GM19238 (cell line): Measurements from ENCODE around the gene OCEL1.
"Not testable (repeated sequence)": the region's sequence is repeated elsewhere in the genome, so short reads cannot be mapped to it uniquely, and the experiment has no call there.

Source experiments
- DNase-seq: peaks from one replicate; pipeline ENCODE4 v3.0.0; 2011; ENCODE audit warnings: low spot score; ENCODE audit not compliant: insufficient read length

Gene OCEL1

GRCh38 chr19:17260842-17261325, 34.9 kb downstream of the OCEL1 start:
- DNase-seq, result peak; percentile 94

DNA sequence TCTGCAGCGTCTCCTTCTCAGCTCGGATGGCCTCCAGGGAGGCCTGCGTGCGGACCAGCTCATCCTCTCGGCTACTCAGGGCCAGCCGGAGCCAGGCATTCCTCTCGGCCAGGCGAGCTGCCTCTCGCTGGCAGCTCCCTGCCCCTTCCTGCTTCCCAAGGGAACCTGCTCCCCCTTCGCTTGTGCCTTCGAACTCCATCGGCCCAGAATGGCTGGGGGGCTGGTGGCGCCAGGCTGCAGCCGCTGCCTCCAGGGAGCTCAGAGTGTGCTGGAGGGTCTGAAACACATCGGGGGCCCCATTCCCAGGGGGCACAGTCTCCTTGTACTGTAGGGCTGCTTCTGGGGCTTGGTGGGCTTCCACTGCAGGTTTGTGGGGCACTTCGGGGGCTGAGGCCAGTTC, 36.5 kb downstream of the OCEL1 start:
- DNase-seq, result no peak

DNA sequence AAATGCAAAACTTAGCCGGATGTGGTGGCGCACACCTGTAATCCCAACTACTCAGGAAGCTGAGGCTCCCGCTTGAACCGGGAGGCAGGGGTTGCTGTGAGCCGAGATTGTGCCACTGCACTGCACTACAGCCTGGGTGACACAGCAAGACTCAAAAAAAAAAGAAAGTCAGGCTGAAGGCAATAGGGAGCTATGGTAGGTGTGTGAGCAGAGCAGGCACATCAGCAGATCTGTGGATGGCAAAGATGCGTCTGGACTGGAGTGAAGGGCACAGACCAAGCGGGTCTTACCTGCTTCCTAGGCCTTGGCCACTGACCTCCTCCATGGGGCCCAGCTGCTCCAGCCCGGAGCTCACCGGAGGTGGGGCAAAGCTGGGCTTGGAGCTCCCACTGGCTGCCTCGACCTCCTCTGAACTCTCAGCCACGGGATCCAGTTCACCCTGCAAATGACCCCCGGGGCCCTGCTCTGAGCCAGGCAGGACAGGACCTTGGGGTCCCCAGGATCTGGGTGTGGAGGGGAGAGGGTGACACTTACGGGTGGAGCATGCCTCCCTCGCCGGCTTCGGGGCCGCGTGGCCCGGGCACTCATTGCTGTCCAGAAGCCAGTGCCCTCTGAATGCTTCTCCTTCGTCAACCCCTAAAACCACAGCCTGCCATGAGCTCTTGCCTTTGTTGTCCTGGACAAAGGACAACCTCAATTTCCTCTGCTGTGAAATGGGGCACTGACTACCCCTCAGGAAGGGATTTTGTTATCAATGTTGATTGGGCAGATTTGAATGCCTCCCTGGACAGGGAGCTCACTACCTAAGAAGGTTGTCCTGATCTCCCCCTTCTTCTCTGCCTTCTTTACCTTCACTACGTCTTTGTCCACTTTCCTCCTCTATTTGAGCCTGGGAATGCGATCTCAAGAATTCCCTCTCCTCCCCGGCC, 38.0 kb downstream of the OCEL1 start:
- no peak for DNase-seq

GRCh38 chr19:17264641-17264979, 38.6 kb downstream of the OCEL1 start, which contains the start of gene USHBP1:
Gene USHBP1 (minus strand): TSS chr19:17264745. CDS start chr19:17264299, 446 bp downstream.
- no peak for DNase-seq

DNA sequence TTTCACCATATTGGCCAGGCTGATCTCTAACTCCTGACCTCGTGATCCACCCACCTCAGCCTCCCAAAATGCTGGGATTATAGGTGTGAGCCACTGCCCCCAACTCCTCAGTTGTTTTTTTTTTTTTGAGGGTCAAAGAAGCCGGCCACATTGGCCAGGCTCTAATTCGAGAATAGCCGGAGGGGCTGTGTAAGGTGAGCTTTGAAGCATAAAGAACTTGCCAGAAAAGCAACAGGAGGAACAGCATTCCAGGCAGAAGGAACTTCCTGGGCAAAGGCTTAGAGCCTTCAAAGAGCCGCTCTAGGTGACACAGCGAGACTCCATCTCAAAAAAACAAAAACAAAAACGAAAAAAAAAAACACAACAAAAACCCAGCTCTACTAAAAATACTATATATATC, 40.0 kb downstream of the OCEL1 start:
- DNase-seq, result no peak

GRCh38 chr19:17266589-17266974, 40.6 kb downstream of the OCEL1 start:
- DNase-seq, result no peak

- DNase-seq, result peak; percentile 98
These were observed 41.2 kb downstream of the OCEL1 start, which contains the start of gene BABAM1 for GRCh38 chr19:17266975-17267788. Gene BABAM1 (plus strand): TSS chr19:17267443. CDS start chr19:17268807, 1,364 bp downstream.

DNA sequence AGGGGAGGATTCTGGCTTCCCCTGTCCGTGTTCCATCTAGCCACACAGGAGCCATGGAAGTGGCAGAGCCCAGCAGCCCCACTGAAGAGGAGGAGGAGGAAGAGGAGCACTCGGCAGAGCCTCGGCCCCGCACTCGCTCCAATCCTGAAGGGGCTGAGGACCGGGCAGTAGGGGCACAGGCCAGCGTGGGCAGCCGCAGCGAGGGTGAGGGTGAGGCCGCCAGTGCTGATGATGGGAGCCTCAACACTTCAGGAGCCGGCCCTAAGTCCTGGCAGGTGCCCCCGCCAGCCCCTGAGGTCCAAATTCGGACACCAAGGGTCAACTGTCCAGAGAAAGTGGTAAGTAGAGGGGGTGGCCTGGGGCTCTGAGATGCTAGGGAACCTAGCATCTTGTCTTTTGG, 42.7 kb downstream of the OCEL1 start:
- DNase-seq, result no peak

GRCh38 chr19:17274892-17275291, 48.9 kb downstream of the OCEL1 start:
- not testable (repeated sequence) for DNase-seq

GRCh38 chr19:17275441-17276175, 49.6 kb downstream of the OCEL1 start:
- no peak for DNase-seq
